IMR-90 (cell line): ENCODE measurements around the gene CPD. TPM values are rescaled to one million over a fixed set of nuclear protein-coding genes. Genes with fewer than 3 reads are reported as not detected.

Source experiments
- ATAC-seq: fragments of 200-7000 bp; cut with Tn5 transposase; 2 replicates; pipeline ENCODE4 v1.9.1; 2020; ENCODE audit warnings: low read depth, mild to moderate bottlenecking, moderate library complexity
- BruUV-seq: library from RNA; stranded (reverse); fragments of 400-500 nt; replicated peaks from 2 replicates; lab custom pipeline; 2021; lab: Mats Ljungman, UMichigan
- CTCF ChIA-PET: fragments of 300-600 bp; formaldehyde crosslinking; extraction: SDS; loops from one replicate; lab custom pipeline; 2021; ENCODE audit warnings: antibody characterized with exemption; lab: Yijun Ruan, JAX
- POLR2A ChIA-PET: fragments of 300-600 bp; sonication (Branson Sonifier 250); formaldehyde crosslinking; loops from one replicate; lab custom pipeline; 2022; ENCODE audit warnings: antibody characterized with exemption; ENCODE audit not compliant: unreplicated experiment; lab: Charles Lee
- DNase-seq: peaks from one replicate; pipeline ENCODE4 v3.0.0; 2013
- H2AFZ ChIP-seq: replicated peaks from 2 replicates; pipeline ENCODE3; 2013; ENCODE audit warnings: low read length, mild to moderate bottlenecking; ENCODE audit not compliant: poor library complexity
- H2AK5ac ChIP-seq: 2 replicates; pipeline ENCODE4 v1.6.1; 2013; ENCODE audit warnings: low read depth, low read length, inconsistent platforms
- H2AK9ac ChIP-seq: replicated peaks from 2 replicates; pipeline ENCODE3; 2013; ENCODE audit warnings: mild to moderate bottlenecking, low read depth, low read length, moderate library complexity; ENCODE audit not compliant: poor library complexity
- H2BK120ac ChIP-seq: 2 replicates; pipeline ENCODE4 v1.6.1; 2013; ENCODE audit warnings: low read depth, low read length, inconsistent platforms
- H2BK15ac ChIP-seq: 3 replicates; pipeline ENCODE4 v1.6.1; 2013; ENCODE audit warnings: low read depth, low read length, inconsistent platforms
- H2BK20ac ChIP-seq: 2 replicates; pipeline ENCODE4 v1.6.1; 2013; ENCODE audit warnings: low read depth, mild to moderate bottlenecking, inconsistent platforms, low read length, moderate library complexity
- H2BK5ac ChIP-seq: 2 replicates; pipeline ENCODE4 v1.6.1; 2013; ENCODE audit warnings: mild to moderate bottlenecking, low read depth, low read length, inconsistent platforms; ENCODE audit not compliant: poor library complexity, severe bottlenecking
- H3K14ac ChIP-seq: replicated peaks from 2 replicates; pipeline ENCODE4 v1.6.1; 2013; ENCODE audit warnings: low read depth, low read length, inconsistent platforms
- H3K18ac ChIP-seq: 2 replicates; pipeline ENCODE4 v1.6.1; 2013; ENCODE audit warnings: low read depth, low read length, control low read depth
- H3K23ac ChIP-seq: 2 replicates; pipeline ENCODE4 v1.6.1; 2013; ENCODE audit warnings: low read depth, low read length, inconsistent platforms
- H3K27ac ChIP-seq: 2 replicates; pipeline ENCODE4 v1.5.1; 2013; ENCODE audit warnings: mild to moderate bottlenecking, control low read depth, low read length; ENCODE audit not compliant: insufficient read depth
- H3K27me3 ChIP-seq: 2 replicates; pipeline ENCODE4 v1.6.1; 2013; ENCODE audit warnings: low read length; ENCODE audit not compliant: control insufficient read depth, insufficient read depth
- H3K36me3 ChIP-seq: 2 replicates; pipeline ENCODE4 v1.6.1; 2013; ENCODE audit warnings: low read length, mixed read lengths; ENCODE audit not compliant: control insufficient read depth, insufficient read depth
- H3K4ac ChIP-seq: 2 replicates; pipeline ENCODE4 v1.6.1; 2013; ENCODE audit warnings: low read depth, low read length, inconsistent platforms
- H3K4me1 ChIP-seq: 2 replicates; pipeline ENCODE4 v1.6.1; 2013; ENCODE audit warnings: low read length, mixed read lengths; ENCODE audit not compliant: control insufficient read depth, insufficient read depth
- H3K4me2 ChIP-seq: 2 replicates; pipeline ENCODE4 v1.6.1; 2013; ENCODE audit warnings: low read depth, mild to moderate bottlenecking, control low read depth, low read length, moderate library complexity
- H3K4me3 ChIP-seq: 2 replicates; pipeline ENCODE4 v1.5.1; 2013; ENCODE audit warnings: low read depth, mild to moderate bottlenecking, control low read depth, low read length, moderate library complexity; ENCODE audit not compliant: insufficient read depth
- H3K56ac ChIP-seq: 2 replicates; pipeline ENCODE4 v1.6.1; 2013; ENCODE audit warnings: low read length, inconsistent platforms; ENCODE audit not compliant: insufficient read depth; ENCODE audit errors: extremely low read depth
- H3K79me1 ChIP-seq, 2 experiments: 2 replicates each; pipeline ENCODE4 v1.6.1; 2013; ENCODE audit warnings: low read length in 2 of 2, inconsistent platforms in 1 of 2, low read depth in 1 of 2
- H3K9ac ChIP-seq: 2 replicates; pipeline ENCODE4 v1.6.1; 2013; ENCODE audit warnings: low read depth, low read length, control low read depth
- H3K9me1 ChIP-seq: 2 replicates; pipeline ENCODE4 v1.6.1; 2013; ENCODE audit warnings: low read length, inconsistent platforms; ENCODE audit not compliant: insufficient read depth
- H3K9me3 ChIP-seq: 2 replicates; pipeline ENCODE4 v1.6.1; 2013; ENCODE audit warnings: low read length; ENCODE audit not compliant: control insufficient read depth, insufficient read depth
- H4K20me1 ChIP-seq: 2 replicates; pipeline ENCODE4 v1.6.1; 2013; ENCODE audit warnings: low read length, inconsistent platforms; ENCODE audit not compliant: insufficient read depth
- H4K5ac ChIP-seq: 2 replicates; pipeline ENCODE4 v1.6.1; 2013; ENCODE audit warnings: mild to moderate bottlenecking, low read depth, low read length, control low read depth
- H4K8ac ChIP-seq, 2 experiments: 2 replicates each; pipeline ENCODE4 v1.6.1; 2013; ENCODE audit warnings: low read depth in 2 of 2, low read length in 2 of 2, control low read depth in 1 of 2, inconsistent platforms in 1 of 2
- H4K91ac ChIP-seq: 2 replicates; pipeline ENCODE4 v1.6.1; 2013; ENCODE audit warnings: low read depth, low read length, inconsistent platforms; ENCODE audit not compliant: insufficient read depth
- CEBPB ChIP-seq: IDR thresholded peaks from 2 replicates; pipeline ENCODE4 v1.6.1; 2012; ENCODE audit warnings: low read depth, low read length, improper control_type of control experiment
- CHD1 ChIP-seq: IDR thresholded peaks from 2 replicates; pipeline ENCODE4 v1.6.1; 2012; ENCODE audit warnings: low read depth, low read length, improper control_type of control experiment
- RAD21 ChIP-seq: IDR thresholded peaks from 2 replicates; pipeline ENCODE4 v1.6.1; 2012; ENCODE audit warnings: low read length, improper control_type of control experiment
- RCOR1 ChIP-seq: IDR thresholded peaks from 2 replicates; pipeline ENCODE4 v1.6.1; 2012; ENCODE audit warnings: mild to moderate bottlenecking, low read length, improper control_type of control experiment; ENCODE audit not compliant: insufficient replicate concordance
- WGBS, 2 experiments: methylation state at CpG; one replicate each; pipeline versions ENCODE4 v1.1.5 to v1.1.7; 2013; ENCODE audit warnings: missing lambda C conversion rate in 2 of 2; ENCODE audit not compliant: insufficient read length in 1 of 2; ENCODE audit errors: extremely low coverage in 2 of 2; 5-methylcytosine and 5-hydroxymethylcytosine counted together
- dilution Hi-C: fragments of 300-500 bp; cut with HindIII; formaldehyde crosslinking; loops from one replicate; pipeline ENCODE4 v1.14.3; 2018; ENCODE audit warnings: low sequenced_read_pairs; ENCODE audit not compliant: unreplicated experiment
- in situ Hi-C: fragments of 300-500 bp; cut with MboI; formaldehyde crosslinking; loops from 3 replicates; pipeline ENCODE4 v1.14.3; 2019; ENCODE audit warnings: low sequenced_read_pairs, inconsistent platforms, mixed read lengths
- intact Hi-C: fragments of 100-400 bp; cut with micrococcal nuclease; formaldehyde crosslinking; loops from 2 replicates; pipeline ENCODE4 v1.10.0; 2022
- polyA plus RNA-seq, 3 experiments: library from polyadenylated mRNA; depleted of rRNA; stranded (reverse); fragments of >200 nt; gene quantifications; 2 replicates each; pipeline ENCODE4 v1.2.3, GENCODE V29; 2012; ENCODE audit warnings: low replicate concordance in 1 of 3
- total RNA-seq: library from RNA; depleted of rRNA; stranded (reverse); fragments of >200 nt; gene quantifications from 2 replicates; pipeline ENCODE4 v1.2.3, GENCODE V29; 2012
- TF ChIP-seq, protein P1 (sequence below): fragments of 150-350 bp; IDR thresholded peaks from 2 replicates; pipeline ENCODE4 v1.6.1; 2017; ENCODE audit warnings: mild to moderate bottlenecking, antibody characterized with exemption, low read length, low read depth

CPD gene
- total and polyA plus RNA-seq, 2 of the 4 experiments (the other 2 are of a cell fraction) = 23.4 to 94.5 TPM

DNA sequence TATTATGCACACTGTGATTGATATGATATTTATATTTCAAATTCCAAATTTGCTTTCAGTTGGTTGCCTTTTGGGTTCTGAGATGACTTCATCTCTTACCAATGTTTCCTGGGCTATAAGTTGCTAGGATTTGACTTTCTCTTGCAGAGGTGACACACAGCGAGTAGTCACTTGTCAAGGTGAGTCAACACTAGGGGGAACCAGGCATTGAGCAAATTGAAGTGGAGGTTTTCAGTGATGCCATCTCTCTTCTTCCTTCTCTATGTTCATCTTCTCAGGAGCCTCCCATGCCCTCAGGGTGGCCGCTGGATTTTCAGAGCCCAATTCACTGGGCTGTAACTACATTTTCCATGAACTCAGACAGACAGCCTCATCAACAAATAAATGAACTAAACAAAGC is 6.0 kb upstream of the CPD start:
- in situ Hi-C loops = no loop called here

More for the DNA sequence above, 6.0 kb upstream of the CPD start:
- intact Hi-C loops (no loop called here), dilution Hi-C loops (no loop called here)
- peak; percentile 80 for DNase-seq
- H3K23ac ChIP-seq = no peak overlapping the region
- no peak overlapping the region for H4K91ac ChIP-seq
- 0 out of 3 replicates have a peak overlapping the region, but pooled peaks have one; percentile 7 for H2BK15ac ChIP-seq
- H3K27ac ChIP-seq = no peak overlapping the region
- H3K4me2 ChIP-seq = no peak overlapping the region
- no peak overlapping the region for H2BK20ac ChIP-seq
- no peaks in the 10 kb centered on the region for H3K36me3 ChIP-seq
- no peak overlapping the region for H3K18ac ChIP-seq
- no peak overlapping the region for H3K4me3 ChIP-seq
- H3K9me1 ChIP-seq = peaks cover 16% of the 10 kb centered on the region
- no peaks in the 10 kb centered on the region for H4K20me1 ChIP-seq
- peaks cover 19% of the 10 kb centered on the region for H3K4me1 ChIP-seq
- H3K9ac ChIP-seq = no peak overlapping the region
- H3K14ac ChIP-seq = no peak overlapping the region
- CTCF ChIA-PET = no interaction called here
- no TSS peak for BruUV-seq
- H2BK120ac ChIP-seq = no peak overlapping the region
- no peak overlapping the region for H2AFZ ChIP-seq
- H2BK5ac ChIP-seq = no peak overlapping the region
- ATAC-seq = no peak
- no peaks in the 10 kb centered on the region for H3K79me1 ChIP-seq
- H3K56ac ChIP-seq = no peak overlapping the region
- POLR2A ChIA-PET = no interaction called here
- TF ChIP-seq RCOR1 = no peak
- peak; percentile 63; the same call in 1 of the 2 replicates for TF ChIP-seq CEBPB
- no peak; the same call in 1 of the 2 replicates for TF ChIP-seq RAD21
- TF ChIP-seq, protein P1, sequence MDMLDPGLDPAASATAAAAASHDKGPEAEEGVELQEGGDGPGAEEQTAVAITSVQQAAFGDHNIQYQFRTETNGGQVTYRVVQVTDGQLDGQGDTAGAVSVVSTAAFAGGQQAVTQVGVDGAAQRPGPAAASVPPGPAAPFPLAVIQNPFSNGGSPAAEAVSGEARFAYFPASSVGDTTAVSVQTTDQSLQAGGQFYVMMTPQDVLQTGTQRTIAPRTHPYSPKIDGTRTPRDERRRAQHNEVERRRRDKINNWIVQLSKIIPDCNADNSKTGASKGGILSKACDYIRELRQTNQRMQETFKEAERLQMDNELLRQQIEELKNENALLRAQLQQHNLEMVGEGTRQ = no peak
- TF ChIP-seq CHD1 = no peak
- WGBS, 2 experiments = 86% methylated on average over 1 of the region's 2 CpGs; no CpG with 5 or more reads in 1 of the 2 experiments
- no peak overlapping the region for H4K8ac ChIP-seq
- H2AK5ac ChIP-seq = no peak overlapping the region
- no peak overlapping the region for H3K4ac ChIP-seq
- no peak overlapping the region for H4K5ac ChIP-seq
- no peaks in the 10 kb centered on the region for H3K9me3 ChIP-seq
- no peaks in the 10 kb centered on the region for H3K27me3 ChIP-seq
- H2AK9ac ChIP-seq = no peak overlapping the region
